GM18907 (cell line): ENCODE results near the gene ZKSCAN3.
A peak's percentile ranks its signal among the peaks of the same experiment; 100 is the strongest.
"Not testable (repeated sequence)": the region's sequence is repeated elsewhere in the genome, so short reads cannot be mapped to it uniquely, and the experiment has no call there.

ENCODE experiments used
- ATAC-seq: cut with Tn5 transposase; IDR thresholded peaks from one replicate; pipeline ENCODE4 v1.9.1; 2021; ENCODE audit warnings: mild to moderate bottlenecking, moderate library complexity; ENCODE audit not compliant: unreplicated experiment

The ZKSCAN3 gene

GRCh38 chr6:28349892-28350737 is at the start of gene ZKSCAN3:
Gene ZKSCAN3 (plus strand): TSS chr6:28349947. CDS start chr6:28359587, 9,640 bp downstream.
- ATAC-seq, result peak; percentile 94

- peak; percentile 92 for ATAC-seq
Observed at GRCh38 chr6:28303570-28303969, 46.2 kb upstream of the ZKSCAN3 start.

- ATAC-seq, result not testable (repeated sequence)
Observed at GRCh38 chr6:28306363-28306762, 43.4 kb upstream of the ZKSCAN3 start.

- ATAC-seq, result no peak
Observed at GRCh38 chr6:28311139-28311823, 38.5 kb upstream of the ZKSCAN3 start.

- ATAC-seq, result no peak
Observed at GRCh38 chr6:28312939-28313338, 36.8 kb upstream of the ZKSCAN3 start.

- ATAC-seq, result no peak
Observed at GRCh38 chr6:28315628-28316027, 34.1 kb upstream of the ZKSCAN3 start.

GRCh38 chr6:28317866-28318265 is 31.9 kb upstream of the ZKSCAN3 start:
- not testable (repeated sequence) for ATAC-seq

GRCh38 chr6:28322661-28323060 is 27.1 kb upstream of the ZKSCAN3 start:
- no peak for ATAC-seq

- no peak for ATAC-seq
Observed at GRCh38 chr6:28323813-28324424, 25.8 kb upstream of the ZKSCAN3 start.

- ATAC-seq, result no peak
Observed at GRCh38 chr6:28326371-28326948, 23.3 kb upstream of the ZKSCAN3 start.

GRCh38 chr6:28330041-28330440 is 19.7 kb upstream of the ZKSCAN3 start:
- no peak for ATAC-seq

- no peak for ATAC-seq
Observed at GRCh38 chr6:28333047-28333446, 16.7 kb upstream of the ZKSCAN3 start.

- ATAC-seq, result no peak
Observed at GRCh38 chr6:28333599-28334018, 16.1 kb upstream of the ZKSCAN3 start.

GRCh38 chr6:28334286-28335039 is 15.3 kb upstream of the ZKSCAN3 start:
- ATAC-seq, result no peak

- no peak for ATAC-seq
Observed at GRCh38 chr6:28335040-28335563, 14.6 kb upstream of the ZKSCAN3 start.

GRCh38 chr6:28335564-28336283 is 14.0 kb upstream of the ZKSCAN3 start, which contains the start of gene ZSCAN31:
Gene ZSCAN31 (minus strand): TSS chr6:28336148. CDS start chr6:28329683, 6,465 bp downstream.
- peak; percentile 91 for ATAC-seq

GRCh38 chr6:28336284-28337120 is 13.2 kb upstream of the ZKSCAN3 start:
- ATAC-seq, result peak; percentile 42

GRCh38 chr6:28337121-28337520 is 12.6 kb upstream of the ZKSCAN3 start:
- no peak for ATAC-seq
